ENCODE data around the gene AVPI1.

The AVPI1 gene

GRCh38 chr10:97683556-97684367, 3.3 kb downstream of the AVPI1 start:
- no peak for DNase-seq (ENCODE audit: low spot score in 2 of 2)
- no peaks in the 10 kb centered on the region for H3K27me3 ChIP-seq (ENCODE audit: low read depth)
- no peak overlapping the region for H3K4me3 ChIP-seq
- 0 out of 2 replicates have a peak, but pooled peaks cover 2% of the 10 kb centered on the region for H3K36me3 ChIP-seq (replicated peaks)
- no peaks in the 10 kb centered on the region for H3K9me3 ChIP-seq
- peaks cover 23% of the 10 kb centered on the region for H3K4me1 ChIP-seq
- in situ Hi-C loops (cut with MboI; ENCODE audit: low sequenced_read_pairs), result no loop called here

- Histone ChIP-seq H3K36me3 (replicated peaks) (peaks cover 13% of the 10 kb centered on the region), H3K4me3 (no peak overlapping the region), H3K27me3 (ENCODE audit: low read depth) (no peaks in the 10 kb centered on the region), H3K4me1 (peaks cover 19% of the 10 kb centered on the region), H3K9me3 (no peaks in the 10 kb centered on the region)
- in situ Hi-C loops (cut with MboI; ENCODE audit: low sequenced_read_pairs), result no loop called here
- DNase-seq (ENCODE audit: low spot score in 2 of 2), result no peak
Measured at GRCh38 chr10:97682042-97682441, 5.0 kb downstream of the AVPI1 start.

- no peaks in the 10 kb centered on the region for H3K9me3 ChIP-seq
- in situ Hi-C loops (cut with MboI; ENCODE audit: low sequenced_read_pairs), result loop anchor here (5.0 kb wide), 1 partner anchor 53 kb away; no protein-coding TSS in a partner anchor
- H3K36me3 ChIP-seq (replicated peaks), result peaks cover 26% of the 10 kb centered on the region
- peaks cover 7% of the 10 kb centered on the region for H3K4me1 ChIP-seq
- no peaks in the 10 kb centered on the region for H3K27me3 ChIP-seq (ENCODE audit: low read depth)
- no peak overlapping the region for H3K4me3 ChIP-seq
- no peak for DNase-seq (ENCODE audit: low spot score in 2 of 2)
Measured at GRCh38 chr10:97679594-97679993, 7.4 kb downstream of the AVPI1 start.

- in situ Hi-C loops (cut with MboI; ENCODE audit: low sequenced_read_pairs), result loop anchor here (5.0 kb wide), 1 partner anchor 55 kb away; no protein-coding TSS in a partner anchor
- H3K36me3 ChIP-seq (replicated peaks), result peaks cover 36% of the 10 kb centered on the region
- peak; percentile 55 to 58 for DNase-seq (ENCODE audit: low spot score in 2 of 2)
Measured at GRCh38 chr10:97676770-97677581, 10.1 kb downstream of the AVPI1 start.

GRCh38 chr10:97675222-97675621, 11.8 kb downstream of the AVPI1 start:
- in situ Hi-C loops (cut with MboI; ENCODE audit: low sequenced_read_pairs), result loop anchor here (5.0 kb wide), 1 partner anchor 57 kb away; no protein-coding TSS in a partner anchor
- peaks cover 36% of the 10 kb centered on the region for H3K36me3 ChIP-seq (replicated peaks)
- no peak overlapping the region for H3K4me3 ChIP-seq
- DNase-seq (ENCODE audit: low spot score in 2 of 2), result no peak
- no peaks in the 10 kb centered on the region for H3K9me3 ChIP-seq
- H3K27me3 ChIP-seq (ENCODE audit: low read depth), result no peaks in the 10 kb centered on the region
- H3K4me1 ChIP-seq, result no peaks in the 10 kb centered on the region

More at GRCh38 chr10:97676770-97677581, 10.1 kb downstream of the AVPI1 start:
- Histone ChIP-seq H3K4me1 (no peaks in the 10 kb centered on the region), H3K9me3 (no peaks in the 10 kb centered on the region), H3K27me3 (ENCODE audit: low read depth) (no peaks in the 10 kb centered on the region), H3K4me3 (no peak overlapping the region)

- no peaks in the 10 kb centered on the region for H3K9me3 ChIP-seq
- H3K4me1 ChIP-seq, result no peaks in the 10 kb centered on the region
- peaks cover 36% of the 10 kb centered on the region for H3K36me3 ChIP-seq (replicated peaks)
- H3K4me3 ChIP-seq, result no peak overlapping the region
- no peaks in the 10 kb centered on the region for H3K27me3 ChIP-seq (ENCODE audit: low read depth)
- DNase-seq (ENCODE audit: low spot score in 2 of 2), result no peak
- in situ Hi-C loops (cut with MboI; ENCODE audit: low sequenced_read_pairs), result no loop called here
Measured at GRCh38 chr10:97673736-97674525, 13.1 kb downstream of the AVPI1 start.

GRCh38 chr10:97669571-97669970, 17.5 kb downstream of the AVPI1 start:
- in situ Hi-C loops (cut with MboI; ENCODE audit: low sequenced_read_pairs), result no loop called here

GRCh38 chr10:97667463-97667862, 19.6 kb downstream of the AVPI1 start:
- no peaks in the 10 kb centered on the region for H3K27me3 ChIP-seq (ENCODE audit: low read depth)
- no peak for DNase-seq (ENCODE audit: low spot score in 2 of 2)
- no peaks in the 10 kb centered on the region for H3K4me1 ChIP-seq
- in situ Hi-C loops (cut with MboI; ENCODE audit: low sequenced_read_pairs), result no loop called here
- peaks cover 16% of the 10 kb centered on the region for H3K36me3 ChIP-seq (replicated peaks)
- H3K9me3 ChIP-seq, result no peaks in the 10 kb centered on the region
- no peak overlapping the region for H3K4me3 ChIP-seq

More at GRCh38 chr10:97669571-97669970, 17.5 kb downstream of the AVPI1 start:
- peaks cover 20% of the 10 kb centered on the region for H3K36me3 ChIP-seq (replicated peaks)
- DNase-seq (ENCODE audit: low spot score in 2 of 2), result no peak
- no peaks in the 10 kb centered on the region for H3K4me1 ChIP-seq
- H3K9me3 ChIP-seq, result no peaks in the 10 kb centered on the region
- H3K27me3 ChIP-seq (ENCODE audit: low read depth), result no peaks in the 10 kb centered on the region
- no peak overlapping the region for H3K4me3 ChIP-seq

GRCh38 chr10:97666992-97667391, 20.0 kb downstream of the AVPI1 start:
- no peak overlapping the region for H3K4me3 ChIP-seq
- H3K9me3 ChIP-seq, result no peaks in the 10 kb centered on the region
- H3K4me1 ChIP-seq, result no peaks in the 10 kb centered on the region
- no peaks in the 10 kb centered on the region for H3K27me3 ChIP-seq (ENCODE audit: low read depth)
- no peak for DNase-seq (ENCODE audit: low spot score in 2 of 2)
- H3K36me3 ChIP-seq (replicated peaks), result peaks cover 20% of the 10 kb centered on the region
- in situ Hi-C loops (cut with MboI; ENCODE audit: low sequenced_read_pairs), result no loop called here

GRCh38 chr10:97664282-97664850, 22.7 kb downstream of the AVPI1 start:
- no peaks in the 10 kb centered on the region for H3K27me3 ChIP-seq (ENCODE audit: low read depth)
- H3K9me3 ChIP-seq, result no peaks in the 10 kb centered on the region
- in situ Hi-C loops (cut with MboI; ENCODE audit: low sequenced_read_pairs), result no loop called here
- peaks cover 22% of the 10 kb centered on the region for H3K36me3 ChIP-seq (replicated peaks)
- DNase-seq (ENCODE audit: low spot score in 2 of 2), result no peak
- H3K4me3 ChIP-seq, result no peak overlapping the region
- H3K4me1 ChIP-seq, result no peaks in the 10 kb centered on the region

- in situ Hi-C loops (cut with MboI; ENCODE audit: low sequenced_read_pairs), result no loop called here
- peaks cover 34% of the 10 kb centered on the region for H3K36me3 ChIP-seq (replicated peaks)
- H3K4me3 ChIP-seq, result no peak overlapping the region
- no peaks in the 10 kb centered on the region for H3K9me3 ChIP-seq
- no peak for DNase-seq (ENCODE audit: low spot score in 2 of 2)
- H3K27me3 ChIP-seq (ENCODE audit: low read depth), result no peaks in the 10 kb centered on the region
- H3K4me1 ChIP-seq, result no peaks in the 10 kb centered on the region
Measured at GRCh38 chr10:97659589-97659988, 27.5 kb downstream of the AVPI1 start.

- no peak for DNase-seq (ENCODE audit: low spot score in 2 of 2)
- Histone ChIP-seq H3K4me1 (no peaks in the 10 kb centered on the region), H3K36me3 (replicated peaks) (peaks cover 42% of the 10 kb centered on the region), H3K9me3 (no peaks in the 10 kb centered on the region), H3K4me3 (no peak overlapping the region), H3K27me3 (ENCODE audit: low read depth) (no peaks in the 10 kb centered on the region)
- in situ Hi-C loops (cut with MboI; ENCODE audit: low sequenced_read_pairs), result no loop called here
Measured at GRCh38 chr10:97656777-97657176, 30.3 kb downstream of the AVPI1 start.

- in situ Hi-C loops (cut with MboI; ENCODE audit: low sequenced_read_pairs), result no loop called here
- Histone ChIP-seq H3K4me3 (no peak overlapping the region), H3K36me3 (replicated peaks) (peaks cover 45% of the 10 kb centered on the region), H3K9me3 (no peaks in the 10 kb centered on the region), H3K27me3 (ENCODE audit: low read depth) (no peaks in the 10 kb centered on the region), H3K4me1 (peaks cover 12% of the 10 kb centered on the region)
- no peak for DNase-seq (ENCODE audit: low spot score in 2 of 2)
Measured at GRCh38 chr10:97651773-97652172, 35.3 kb downstream of the AVPI1 start.
